Activated T-cell treated with anti-CD3 and anti-CD28 coated beads for 48 hours (primary cell): ENCODE data around the gene DNALI1.
A peak's percentile ranks its signal among the peaks of the same experiment; 100 is the strongest.
"Not testable (repeated sequence)": the region's sequence is repeated elsewhere in the genome, so short reads cannot be mapped to it uniquely, and the experiment has no call there.

Source experiments
- DNase-seq: peaks from one replicate; pipeline ENCODE4 v3.0.0-alpha.2; 2020; ENCODE audit warnings: low read depth

The DNALI1 gene

DNA sequence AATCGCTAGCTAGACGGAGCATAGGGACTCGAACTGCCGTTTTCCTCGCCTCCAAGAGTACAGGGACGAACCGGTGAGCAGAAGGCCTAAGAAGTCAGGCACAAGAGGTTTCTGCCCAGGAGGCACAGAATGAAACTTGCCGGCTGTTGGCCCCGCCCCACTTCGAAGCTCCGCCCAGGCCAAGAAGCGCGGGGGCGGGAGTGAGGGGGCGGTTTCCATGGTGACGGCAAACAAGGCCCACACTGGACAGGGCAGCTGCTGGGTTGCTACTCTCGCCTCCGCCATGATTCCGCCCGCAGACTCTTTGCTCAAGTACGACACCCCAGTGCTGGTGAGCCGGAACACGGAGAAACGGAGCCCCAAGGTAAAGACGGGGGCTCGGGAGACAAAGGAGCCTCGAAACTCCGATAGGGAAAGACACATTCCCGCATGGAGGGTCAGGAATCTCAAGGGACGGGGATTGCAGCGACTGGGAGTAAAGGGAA, at the start of gene DNALI1:
Gene DNALI1 (plus strand): TSS at position 229 of the 485 bp plus-strand sequence. CDS start 55 bp downstream, at position 284.
- DNase-seq = peak; percentile 26

DNA sequence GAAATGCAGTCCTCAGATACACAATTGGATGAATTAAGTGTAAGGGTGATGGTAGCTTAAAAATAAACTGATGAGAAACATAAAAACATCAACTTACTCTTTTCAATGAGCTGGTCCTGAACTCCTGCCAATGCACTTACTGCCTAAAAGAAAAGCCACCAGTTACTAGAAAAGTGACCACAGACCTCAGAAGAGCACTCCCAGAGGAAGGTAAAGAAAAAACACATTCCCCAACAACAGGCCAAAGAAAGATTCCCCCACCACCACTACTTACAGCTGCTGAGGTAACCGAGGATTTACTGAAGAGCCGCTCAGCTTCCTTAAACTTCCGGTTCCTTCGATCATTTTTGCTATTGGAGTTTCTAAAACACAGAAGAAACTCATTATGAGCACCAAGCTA, 47.6 kb upstream of the DNALI1 start:
- DNase-seq = no peak

DNA sequence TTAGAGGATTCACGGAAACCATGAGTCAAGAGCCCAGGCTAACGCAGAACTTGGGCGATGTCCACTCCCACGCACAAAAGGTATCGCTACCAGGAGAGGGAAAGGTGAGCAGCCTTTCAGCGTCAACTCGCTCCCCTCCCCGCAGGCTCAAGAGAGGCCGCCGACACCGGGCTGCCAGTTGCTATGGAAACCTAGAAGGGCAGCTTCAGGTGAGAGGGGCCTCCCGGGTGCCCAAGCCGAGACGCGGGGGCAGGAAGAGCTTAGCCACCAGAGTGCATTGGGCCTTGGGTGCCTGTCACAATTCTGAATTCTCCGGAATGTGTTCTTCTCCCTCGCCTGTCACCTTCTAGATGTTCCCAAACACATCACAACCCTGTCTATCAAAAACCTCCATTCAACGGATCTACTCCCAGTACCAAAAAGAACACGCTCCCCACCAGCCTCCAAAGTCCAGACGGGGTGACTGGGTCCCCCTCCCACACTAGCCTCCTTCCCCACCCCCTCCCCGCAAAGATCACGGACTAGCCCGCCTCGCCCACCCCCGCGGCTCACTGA, 42.9 kb upstream of the DNALI1 start:
- DNase-seq = peak; percentile 50

DNA sequence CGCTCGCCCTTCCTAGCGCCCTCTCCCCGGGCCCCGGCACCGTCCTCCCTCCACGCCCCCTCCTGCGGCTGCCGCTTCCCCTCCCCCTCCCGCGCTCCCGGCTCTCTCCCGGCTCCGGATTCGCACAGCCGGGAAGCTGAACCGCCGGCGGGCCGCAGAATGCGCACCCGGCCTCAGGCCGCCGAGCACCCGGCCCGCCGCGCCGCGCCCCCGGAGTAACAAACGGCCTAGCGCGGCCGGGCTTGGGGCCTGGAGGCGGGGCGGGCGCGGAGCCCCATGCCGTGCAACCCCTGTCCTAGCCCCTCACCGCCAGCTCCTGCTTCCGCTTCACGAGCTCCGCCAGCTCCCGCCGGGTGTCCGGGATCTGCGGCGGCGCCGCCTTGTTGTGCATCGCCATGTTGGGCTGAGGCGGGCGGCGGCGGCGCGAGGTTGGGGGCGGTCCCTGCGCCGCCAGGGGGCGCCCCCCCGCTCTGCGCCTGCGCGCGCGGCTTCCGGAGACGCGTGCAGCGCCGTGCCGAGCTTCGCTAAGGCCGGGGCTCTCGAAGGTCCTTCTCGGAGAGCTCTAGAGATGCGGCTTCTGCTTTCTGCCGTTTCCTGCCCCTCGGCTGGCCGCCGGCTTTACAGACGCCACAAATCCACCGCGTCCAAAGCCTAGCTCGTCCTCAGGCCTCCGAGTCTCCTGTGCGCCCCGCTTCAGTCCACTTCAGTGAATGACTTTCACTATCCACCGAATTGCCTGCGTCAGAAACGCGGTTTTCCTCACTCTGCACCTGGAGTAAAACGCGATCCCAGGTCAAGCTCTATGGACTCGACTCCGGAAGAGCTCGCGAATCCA, 42.2 kb upstream of the DNALI1 start, which contains the start of gene MEAF6:
Gene MEAF6 (minus strand): TSS at position 417 of the 835 bp plus-strand sequence. CDS start 20 bp downstream, at position 397.
- DNase-seq = peak; percentile 83

DNA sequence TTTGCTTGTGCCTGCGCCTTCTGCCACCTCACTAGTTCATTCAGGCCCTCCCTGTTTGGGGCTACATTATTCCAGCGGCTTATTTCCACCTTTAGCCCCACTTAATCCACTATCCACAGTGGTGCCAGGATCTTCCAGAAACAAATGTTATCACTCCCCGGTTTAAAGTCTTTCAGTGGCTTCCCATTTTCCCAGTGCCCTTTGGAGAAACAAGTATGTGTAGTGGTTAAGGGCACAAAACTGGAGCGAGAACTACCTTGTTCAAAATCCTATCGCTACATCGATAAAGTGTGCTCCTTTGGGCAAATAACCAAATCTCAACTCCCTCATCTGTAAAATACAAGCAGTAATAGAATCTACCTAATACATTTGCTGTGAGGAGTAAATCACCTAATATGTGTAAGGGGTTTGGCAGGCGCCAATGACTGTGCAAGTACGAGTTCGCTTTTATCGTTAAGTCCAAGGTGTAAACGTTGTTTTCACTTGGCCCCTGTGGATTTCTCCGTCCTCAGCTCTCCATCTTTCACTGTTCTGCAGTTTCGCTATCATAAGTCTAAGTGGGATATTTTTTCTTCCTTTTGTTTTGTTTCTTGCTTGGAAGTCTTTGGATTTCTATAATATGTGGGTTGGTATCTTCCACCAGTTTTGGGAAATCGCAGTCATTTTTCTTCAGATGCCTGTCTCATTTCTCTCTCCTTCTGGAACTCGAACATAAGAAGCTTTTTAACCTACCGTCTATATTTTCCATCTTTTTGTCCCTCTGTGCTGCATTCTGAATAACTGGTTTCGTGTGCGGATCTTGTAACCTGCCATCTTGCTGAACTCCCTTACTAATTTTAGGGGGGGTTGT, 41.3 kb upstream of the DNALI1 start:
- no peak for DNase-seq

DNA sequence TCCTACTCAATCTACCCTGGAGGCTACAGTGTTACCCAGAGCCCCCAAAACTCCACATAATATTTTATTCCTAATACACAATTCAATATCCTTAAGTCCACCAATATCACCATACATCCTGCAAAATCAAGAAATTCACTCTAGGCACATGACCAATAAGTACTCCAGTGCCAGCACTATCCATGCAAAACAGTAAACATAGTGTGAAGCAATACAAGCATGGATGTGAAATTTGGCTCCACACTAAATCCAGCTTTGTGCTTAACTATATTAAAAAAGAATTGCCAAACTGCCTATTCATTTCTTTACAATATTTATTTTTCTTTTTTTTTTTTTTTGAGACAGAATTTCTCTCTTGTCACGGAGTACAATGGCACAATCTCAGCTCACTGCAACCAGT, 39.2 kb upstream of the DNALI1 start:
- no peak for DNase-seq

DNA sequence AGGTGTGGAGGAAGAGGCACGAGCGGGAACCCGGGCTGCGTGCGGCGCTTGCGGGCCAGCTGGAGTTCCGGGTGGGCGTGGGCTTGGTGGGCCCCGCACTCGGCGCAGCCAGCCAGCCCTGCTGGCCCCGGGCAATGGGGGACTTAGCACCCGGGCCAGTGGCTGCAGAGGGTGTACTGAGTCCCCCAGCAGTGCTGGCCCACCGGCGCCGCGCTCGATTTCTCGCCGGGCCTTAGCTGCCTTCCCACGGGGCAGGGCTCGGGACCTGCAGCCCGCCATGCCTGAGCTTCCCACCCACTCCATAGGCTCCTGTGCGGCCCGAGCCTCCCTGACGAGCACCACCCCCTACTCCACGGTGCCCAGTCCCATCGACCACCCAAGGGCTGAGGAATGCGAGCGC, 38.5 kb upstream of the DNALI1 start:
- not testable (repeated sequence) for DNase-seq

DNA sequence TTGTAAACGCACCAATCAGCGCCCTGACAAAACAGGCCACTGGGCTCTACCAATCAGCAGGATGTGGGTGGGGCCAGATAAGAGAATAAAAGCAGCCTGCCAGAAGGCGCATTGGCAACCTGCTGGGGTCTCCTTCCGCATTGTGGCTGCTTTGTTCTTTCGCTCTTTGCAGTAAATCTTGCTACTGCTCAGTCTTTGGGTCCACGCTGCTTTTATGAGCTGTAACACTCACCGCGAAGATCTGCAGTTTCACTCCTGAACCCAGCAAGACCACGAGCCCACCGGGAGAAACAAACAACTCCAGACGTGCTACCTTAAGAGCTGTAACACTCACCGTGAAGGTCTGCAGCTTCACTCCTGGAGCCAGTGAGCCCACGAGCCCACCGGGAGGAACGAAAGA, 37.8 kb upstream of the DNALI1 start:
- DNase-seq = peak; percentile 52

DNA sequence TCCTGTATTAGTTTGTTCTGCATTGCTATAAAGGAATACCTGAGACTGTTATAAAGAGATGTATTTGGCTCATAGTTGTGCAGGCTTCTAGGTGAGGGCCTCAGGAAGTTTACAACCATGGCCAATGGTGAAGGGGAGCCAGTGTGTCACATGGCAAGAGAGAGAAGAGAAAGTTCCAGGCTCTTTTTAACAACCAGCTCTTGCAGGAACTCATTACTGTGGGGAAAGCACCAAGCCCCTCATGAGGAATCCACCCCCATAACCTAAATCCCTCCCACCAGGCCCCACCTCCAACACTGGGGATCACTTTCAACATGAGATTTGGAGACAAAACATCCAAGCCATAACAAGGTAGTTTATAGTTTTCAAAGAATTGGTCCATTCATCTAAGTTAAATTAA, 37.1 kb upstream of the DNALI1 start:
- no peak for DNase-seq

DNA sequence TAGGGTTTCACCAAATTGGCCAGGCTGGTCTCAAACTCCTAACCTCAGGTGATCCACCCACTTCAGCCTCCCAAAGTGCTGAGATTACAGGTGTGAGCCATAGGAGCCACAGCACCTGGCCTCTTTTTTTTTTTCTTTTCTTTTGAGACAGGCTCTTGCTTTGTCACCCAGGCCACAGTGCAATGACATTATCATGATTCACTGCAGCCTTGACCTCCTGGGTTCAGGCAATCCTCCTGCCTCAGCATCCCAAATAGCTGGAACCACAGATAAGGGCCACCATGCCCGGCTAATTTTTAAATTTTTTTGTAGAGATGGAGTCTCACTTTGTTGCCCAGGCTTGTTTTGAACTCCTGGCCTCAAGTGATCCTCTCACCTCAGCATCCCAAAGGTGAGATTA, 26.9 kb upstream of the DNALI1 start:
- not testable (repeated sequence) for DNase-seq

DNA sequence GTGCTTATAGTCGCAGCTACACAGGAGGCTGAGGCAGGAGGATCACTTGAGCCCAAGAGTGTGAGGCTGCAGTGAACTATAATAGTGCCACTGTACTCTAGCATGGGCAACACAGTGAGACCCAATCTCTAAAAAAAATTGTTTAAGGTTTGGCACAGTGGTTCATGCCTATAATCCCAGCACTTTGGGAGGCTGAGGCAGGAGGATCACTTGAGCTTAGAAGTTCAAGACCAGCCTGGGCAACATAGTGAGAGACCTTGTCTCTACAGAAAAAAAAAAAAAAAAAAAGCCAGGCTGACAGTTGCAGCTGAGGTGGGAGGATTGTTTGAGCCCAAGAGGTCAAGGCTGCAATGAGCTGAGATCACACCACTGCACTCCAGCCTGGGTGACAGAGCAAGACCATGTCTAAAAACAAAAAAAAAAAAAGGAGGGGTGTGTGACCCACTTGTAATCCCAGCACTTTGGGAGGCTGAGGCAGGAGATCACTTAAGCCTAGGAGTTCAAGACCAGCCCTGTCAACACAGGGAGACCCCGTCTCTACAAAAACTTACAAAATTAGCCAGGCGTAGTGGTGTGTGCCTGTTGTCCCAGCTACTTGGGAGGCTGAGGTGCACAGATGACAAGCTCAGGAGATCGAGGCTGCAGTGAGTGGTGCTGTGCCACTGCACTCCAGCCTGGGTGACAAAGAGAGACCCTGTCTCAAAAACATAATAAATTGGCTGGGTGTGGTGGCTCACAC, 24.2 kb upstream of the DNALI1 start:
- not testable (repeated sequence) for DNase-seq

DNA sequence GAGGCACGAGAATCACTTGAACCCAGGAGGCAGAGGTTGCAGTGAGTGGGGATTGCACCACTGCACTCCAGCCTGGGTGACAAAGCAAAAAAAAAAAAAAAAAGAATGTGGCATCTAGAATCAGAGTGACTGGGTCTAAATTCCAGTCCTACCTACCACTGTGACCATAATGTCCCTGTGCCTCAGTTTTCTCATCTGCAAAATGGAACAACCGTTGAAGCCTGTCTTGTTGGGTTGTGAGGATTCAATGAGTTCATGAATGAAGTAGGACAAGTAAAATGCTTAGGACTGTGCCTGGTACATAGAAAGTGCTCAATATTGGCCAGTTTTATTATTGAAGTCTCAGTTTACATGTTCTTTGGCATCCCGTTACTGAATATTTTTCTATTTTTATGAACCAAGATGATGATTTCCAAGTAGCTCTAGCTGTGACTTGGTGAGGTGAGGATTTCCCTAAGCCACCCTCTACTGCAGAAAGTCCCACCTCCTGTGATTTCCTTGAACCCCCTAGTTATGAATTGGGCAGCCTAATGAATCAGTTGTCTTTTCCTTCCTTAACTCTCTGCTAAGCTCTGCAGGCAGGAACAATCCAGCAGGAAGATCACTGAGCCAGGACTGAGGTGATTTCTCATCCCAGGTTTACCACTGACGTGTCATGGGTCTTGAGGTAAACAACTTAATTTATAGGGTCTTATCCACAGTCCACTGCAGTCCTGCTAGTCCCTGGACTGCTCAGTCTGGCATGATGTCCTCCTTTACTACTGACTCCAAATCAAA, 23.2 kb upstream of the DNALI1 start:
- DNase-seq = no peak

DNA sequence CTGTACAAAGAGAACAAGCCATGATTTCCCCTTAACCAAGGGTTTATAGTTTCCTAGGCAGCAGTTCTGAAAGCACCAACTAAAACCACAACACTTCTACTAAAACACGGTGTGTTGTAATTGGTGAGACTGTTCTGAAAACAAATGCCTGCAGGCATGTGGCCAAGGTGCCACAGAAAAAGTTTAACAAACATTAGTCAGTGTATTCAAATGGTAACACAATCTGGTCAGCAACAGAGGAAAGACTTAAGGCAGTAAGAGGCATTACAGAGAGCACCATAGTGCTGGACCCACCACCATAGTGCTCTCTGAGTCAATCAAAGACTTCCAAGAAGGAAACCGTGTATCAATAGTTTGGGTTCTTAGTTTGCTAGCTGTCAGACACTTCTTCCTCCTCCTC, 19.4 kb upstream of the DNALI1 start:
- DNase-seq = no peak

DNA sequence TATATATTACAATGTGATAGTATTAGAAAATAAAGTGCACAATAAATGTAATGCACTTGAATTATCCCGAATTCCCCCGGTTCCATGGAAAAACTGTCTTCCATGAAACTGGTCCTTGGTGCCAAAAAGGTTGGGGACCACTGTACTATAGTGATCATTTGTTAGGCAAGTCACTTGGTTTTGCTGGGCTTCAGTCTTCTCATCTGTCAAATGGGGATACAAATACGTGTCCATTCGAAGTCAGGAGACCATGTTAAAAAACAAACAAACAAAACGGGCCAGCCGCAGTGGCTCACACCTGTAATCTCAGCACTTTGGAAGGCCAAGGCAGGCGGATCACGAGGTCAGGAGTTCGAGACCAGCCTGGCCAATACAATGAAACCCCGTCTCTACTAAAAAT, 17.6 kb upstream of the DNALI1 start:
- not testable (repeated sequence) for DNase-seq

DNA sequence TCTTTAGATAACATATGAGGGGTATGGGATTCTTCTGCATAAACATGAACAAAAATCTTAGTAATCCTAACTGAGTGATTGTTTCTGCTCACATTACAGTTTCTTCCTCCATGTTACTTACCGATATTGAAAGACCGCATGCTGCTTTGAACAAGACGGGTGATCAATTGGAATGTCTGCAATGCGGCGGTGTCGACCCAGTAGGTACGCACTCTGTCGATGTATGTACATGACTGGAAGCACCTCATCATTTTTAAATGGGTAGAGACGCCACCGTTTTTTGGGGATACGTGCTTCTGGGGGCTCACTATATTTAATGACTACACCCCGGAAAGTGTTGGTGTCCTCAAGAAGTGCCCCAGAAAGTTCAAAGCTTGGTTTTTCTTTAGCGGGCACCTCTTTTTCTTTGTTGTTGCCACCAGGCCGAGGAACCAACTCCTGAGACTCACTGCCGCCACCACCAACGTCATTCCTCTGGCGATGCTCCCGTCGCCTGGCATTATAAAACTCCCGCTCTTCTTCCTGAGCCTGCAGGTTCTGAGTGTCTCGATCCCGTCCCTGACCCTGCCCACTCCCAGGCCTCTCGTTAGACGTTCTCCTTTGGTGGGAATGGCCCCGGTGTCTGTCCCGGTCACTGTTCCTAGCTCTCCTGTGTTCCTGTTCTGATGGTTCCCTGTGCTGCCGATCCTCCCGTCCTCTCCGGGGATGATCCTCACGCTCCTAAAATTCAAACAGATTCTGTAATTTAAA, 16.5 kb upstream of the DNALI1 start:
- DNase-seq = no peak

DNA sequence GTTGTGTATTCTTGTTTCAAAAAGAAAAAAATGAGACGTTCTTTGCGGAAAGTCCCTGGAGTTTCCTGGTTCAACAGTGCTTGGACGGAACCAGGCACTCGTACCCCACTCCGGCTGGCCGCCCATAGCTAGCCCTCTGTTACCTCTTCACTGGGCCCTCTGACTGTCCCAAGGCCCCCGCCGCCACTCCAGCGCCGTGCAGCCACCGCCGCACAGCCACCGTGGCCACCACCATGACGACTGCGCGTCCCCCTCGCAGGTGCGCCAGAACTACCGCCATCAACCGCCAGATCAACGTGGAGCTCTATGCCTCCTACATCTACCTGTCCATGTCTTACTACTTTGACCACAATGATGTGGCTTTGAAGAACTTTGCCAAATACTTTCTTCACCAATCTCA, 12.2 kb upstream of the DNALI1 start:
- no peak for DNase-seq

DNA sequence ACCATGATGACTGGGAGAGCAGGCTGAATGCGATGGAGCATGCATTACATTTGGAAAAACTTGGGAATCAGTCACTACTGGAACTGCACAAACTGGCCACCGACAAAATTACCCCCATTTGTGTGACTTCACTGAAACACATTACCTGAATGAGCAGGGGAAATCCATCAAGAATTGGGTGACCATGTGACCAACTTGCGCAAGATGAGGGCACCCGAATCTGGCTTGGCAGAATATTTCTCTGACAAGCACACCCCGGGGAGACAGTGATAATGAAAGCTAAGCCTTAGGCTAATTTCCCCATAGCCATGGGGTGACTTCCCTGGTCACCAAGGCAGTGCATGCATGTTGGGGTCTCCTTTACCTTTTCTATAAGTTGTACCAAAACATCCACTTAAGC, 11.7 kb upstream of the DNALI1 start:
- DNase-seq = no peak

DNA sequence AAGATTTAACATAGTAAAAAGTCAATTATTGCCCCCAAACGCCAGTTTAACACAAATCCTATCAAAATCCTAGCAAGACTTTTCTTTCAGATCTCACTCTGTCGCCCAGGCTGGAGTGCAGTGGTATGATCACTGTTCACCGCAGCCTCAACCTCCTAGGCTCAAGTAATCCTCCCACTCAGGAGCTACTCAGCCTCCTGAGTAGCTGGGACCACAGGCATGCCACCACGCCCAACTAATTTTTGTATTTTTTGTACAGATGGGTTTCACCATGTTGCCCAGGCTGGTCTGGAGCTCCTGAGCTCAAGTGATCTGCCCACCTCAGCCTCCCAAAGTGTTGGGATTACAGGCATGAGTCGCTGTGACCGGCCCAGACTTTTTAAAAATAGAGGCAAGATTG, 7.4 kb upstream of the DNALI1 start:
- no peak for DNase-seq

DNA sequence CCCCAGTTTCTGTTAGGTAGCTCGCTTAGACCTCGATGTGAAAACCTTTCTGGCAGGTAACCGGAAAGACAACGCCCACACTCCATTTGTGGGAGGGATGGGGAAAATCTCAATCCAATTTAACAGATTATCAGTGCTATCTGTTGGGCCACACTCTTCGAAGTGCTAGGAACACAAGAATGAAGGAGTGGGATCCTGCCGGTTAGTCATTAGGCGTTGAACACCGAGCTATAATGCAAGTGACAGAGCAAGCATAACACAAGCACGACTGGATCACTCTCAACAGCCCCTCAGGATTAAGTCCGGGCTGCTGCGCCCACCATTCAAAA, 3.2 kb upstream of the DNALI1 start:
- DNase-seq = no peak
